Kidney (tissue), 14 donors: ENCODE results near the gene KLHL29. TPM values are rescaled to one million over a fixed set of nuclear protein-coding genes. Genes with fewer than 3 reads are reported as not detected.

Experiments
- DNase-seq, 5 donors: peaks; one replicate each; pipeline ENCODE4 v3.0.0-alpha.2; 2013 to 2020
- FAIRE-seq: peaks from 2 replicates; lab custom pipeline; 2012; peaks lifted over from hg19 to GRCh38; lab: Jason Lieb, UNC
- H3K27ac ChIP-seq, 2 donors: one replicate each; pipeline ENCODE4 v1.7.0; 2013; ENCODE audit warnings: low read depth in 2 of 2, low read length in 2 of 2, inconsistent platforms in 1 of 2
- H3K27me3 ChIP-seq: one replicate; pipeline ENCODE4 v1.7.1; 2013; ENCODE audit warnings: low read length, inconsistent platforms; ENCODE audit not compliant: control insufficient read depth, insufficient read depth
- H3K36me3 ChIP-seq, 3 donors: one replicate each; pipeline versions ENCODE4 v1.7.0 to v1.7.1; 2013; ENCODE audit warnings: low read length in 3 of 3, control low read depth in 1 of 3, inconsistent platforms in 1 of 3; ENCODE audit not compliant: insufficient read depth in 3 of 3, control insufficient read depth in 2 of 3
- H3K4me1 ChIP-seq, 3 donors: one replicate each; pipeline versions ENCODE4 v1.7.0 to v1.7.1; 2013; ENCODE audit warnings: low read length in 3 of 3, inconsistent platforms in 1 of 3, low read depth in 1 of 3; ENCODE audit not compliant: control insufficient read depth in 2 of 3, insufficient read depth in 2 of 3
- H3K4me3 ChIP-seq, 3 donors: one replicate each; pipeline versions ENCODE4 v1.7.0 to v1.8.1; 2013; ENCODE audit warnings: low read length in 3 of 3, control low read depth in 1 of 3, inconsistent platforms in 1 of 3
- H3K9ac ChIP-seq, 3 donors: one replicate each; pipeline versions ENCODE4 v1.7.0 to v1.7.1; 2013; ENCODE audit warnings: low read length in 3 of 3, control low read depth in 1 of 3, inconsistent platforms in 1 of 3
- H3K9me3 ChIP-seq, 3 donors: one replicate each; pipeline versions ENCODE4 v1.7.0 to v1.7.1; 2013; ENCODE audit warnings: low read length in 3 of 3, control low read depth in 1 of 3, inconsistent platforms in 1 of 3; ENCODE audit not compliant: control insufficient read depth in 2 of 3, insufficient read depth in 1 of 3
- intact Hi-C: fragments of 100-400 bp; cut with DNase I; formaldehyde crosslinking; loops from one replicate; pipeline ENCODE4 v1.11.1; 2022
- polyA plus RNA-seq: library from polyadenylated mRNA; stranded (reverse); fragments of 350-450 nt; fragmentation: Illumina TruSeq; extraction: RNeasy Lipid Tissue Mini Kit (QIAGEN cat#74804); gene quantifications from one replicate; pipeline ENCODE4 v1.2.3, GENCODE V29; 2014; ENCODE audit warnings: low read depth, low replicate concordance; ENCODE audit not compliant: insufficient read depth
- total RNA-seq: library from RNA; stranded (reverse); fragmentation: NEBNext Ultra II Directional; extraction: Animal tissue kit (Norgen Biotek cat#: 25700); gene quantifications from one replicate; pipeline ENCODE4 v1.2.1, GENCODE V29; 2021
- TF ChIP-seq, protein P1 (sequence below): IDR thresholded peaks from 3 replicates; pipeline ENCODE4 v1.5.1; 2012; ENCODE audit warnings: mild to moderate bottlenecking, moderate library complexity, borderline replicate concordance; ENCODE audit not compliant: insufficient read depth; ENCODE audit errors: extremely low read depth
- donor health status: control.
- donor health status: control.
- donor health status: control.
- donor health status: control.
- donor health status: control.
- donor health status: DM: yes; HTN: yes; CAD: no.
- donor health status: Normal renal cell carcinoma (clear cell type).

Gene KLHL29
- total and polyA plus RNA-seq, 2 donors from 2014 or later: 1.5 to 10.5 TPM

DNA sequence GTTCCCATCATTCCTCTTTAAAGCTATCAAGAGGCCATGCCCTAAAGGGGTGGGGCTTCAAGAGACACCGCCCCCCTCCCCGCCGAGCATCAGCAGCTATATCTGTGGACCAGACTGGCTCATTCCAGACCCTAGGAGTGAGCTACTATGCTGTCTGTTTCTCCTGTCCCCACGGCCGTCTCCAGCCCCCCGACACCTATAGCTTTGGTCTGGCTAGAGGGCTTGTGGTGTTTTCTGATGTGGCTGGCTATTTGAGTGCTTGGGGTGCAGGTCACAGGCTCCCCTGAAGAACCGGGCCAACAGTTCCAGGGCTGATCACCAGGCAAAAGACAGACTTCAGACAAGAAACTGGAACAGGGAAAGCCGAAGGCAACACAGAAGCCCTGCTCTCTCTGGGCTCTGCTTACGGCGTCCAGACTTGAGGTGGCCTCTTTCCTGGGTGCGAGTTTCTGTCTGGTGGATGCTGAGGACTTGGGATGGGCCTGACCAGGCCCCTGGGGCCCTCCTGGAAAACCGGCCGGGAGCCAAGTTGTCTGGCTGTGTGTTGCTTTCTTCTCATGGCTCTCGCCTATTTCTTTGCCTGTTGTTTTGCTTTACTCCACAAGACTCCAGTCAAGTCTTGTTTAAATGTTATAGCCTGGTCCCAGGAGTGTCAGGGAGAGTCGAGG is 83.6 kb downstream of the KLHL29 start:
- intact Hi-C loops: no loop called here
- peak in 1 of 5 donors; percentile 30 for DNase-seq
- H3K9ac ChIP-seq: no peak overlapping the region
- no peaks in the 10 kb centered on the region for H3K36me3 ChIP-seq
- no peaks in the 10 kb centered on the region for H3K27me3 ChIP-seq
- H3K4me3 ChIP-seq: no peak overlapping the region
- H3K9me3 ChIP-seq: no peaks in the 10 kb centered on the region
- TF ChIP-seq, protein P1, sequence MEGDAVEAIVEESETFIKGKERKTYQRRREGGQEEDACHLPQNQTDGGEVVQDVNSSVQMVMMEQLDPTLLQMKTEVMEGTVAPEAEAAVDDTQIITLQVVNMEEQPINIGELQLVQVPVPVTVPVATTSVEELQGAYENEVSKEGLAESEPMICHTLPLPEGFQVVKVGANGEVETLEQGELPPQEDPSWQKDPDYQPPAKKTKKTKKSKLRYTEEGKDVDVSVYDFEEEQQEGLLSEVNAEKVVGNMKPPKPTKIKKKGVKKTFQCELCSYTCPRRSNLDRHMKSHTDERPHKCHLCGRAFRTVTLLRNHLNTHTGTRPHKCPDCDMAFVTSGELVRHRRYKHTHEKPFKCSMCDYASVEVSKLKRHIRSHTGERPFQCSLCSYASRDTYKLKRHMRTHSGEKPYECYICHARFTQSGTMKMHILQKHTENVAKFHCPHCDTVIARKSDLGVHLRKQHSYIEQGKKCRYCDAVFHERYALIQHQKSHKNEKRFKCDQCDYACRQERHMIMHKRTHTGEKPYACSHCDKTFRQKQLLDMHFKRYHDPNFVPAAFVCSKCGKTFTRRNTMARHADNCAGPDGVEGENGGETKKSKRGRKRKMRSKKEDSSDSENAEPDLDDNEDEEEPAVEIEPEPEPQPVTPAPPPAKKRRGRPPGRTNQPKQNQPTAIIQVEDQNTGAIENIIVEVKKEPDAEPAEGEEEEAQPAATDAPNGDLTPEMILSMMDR: no peak
- H3K27ac ChIP-seq: no peak overlapping the region
- no peak for FAIRE-seq
- H3K4me1 ChIP-seq: no peaks in the 10 kb centered on the region

- DNase-seq (no peak), FAIRE-seq (no peak)
- Histone ChIP-seq H3K4me1 (no peaks in the 10 kb centered on the region), H3K4me3 (no peak overlapping the region), H3K9ac (no peak overlapping the region), H3K27me3 (no peaks in the 10 kb centered on the region), H3K36me3 (no peaks in the 10 kb centered on the region), H3K27ac (no peak overlapping the region), H3K9me3 (no peaks in the 10 kb centered on the region)
- intact Hi-C loops: no loop called here
- TF ChIP-seq, protein P1: no peak
Observed at GRCh38 chr2:23469142-23469540, 84.2 kb downstream of the KLHL29 start.

GRCh38 chr2:23475036-23475435 is 90.1 kb downstream of the KLHL29 start:
- DNase-seq (peak in 1 of 5 donors; percentile 8), FAIRE-seq (no peak)
- Histone ChIP-seq H3K4me3 (no peak overlapping the region), H3K36me3 (no peaks in the 10 kb centered on the region), H3K9ac (no peak overlapping the region), H3K27ac (no peak overlapping the region), H3K27me3 (no peaks in the 10 kb centered on the region), H3K9me3 (no peaks in the 10 kb centered on the region), H3K4me1 (no peaks in the 10 kb centered on the region)
- TF ChIP-seq, protein P1: no peak
- intact Hi-C loops: no loop called here
